ENCODE results near the gene RNF220.

RNF220 gene

DNA sequence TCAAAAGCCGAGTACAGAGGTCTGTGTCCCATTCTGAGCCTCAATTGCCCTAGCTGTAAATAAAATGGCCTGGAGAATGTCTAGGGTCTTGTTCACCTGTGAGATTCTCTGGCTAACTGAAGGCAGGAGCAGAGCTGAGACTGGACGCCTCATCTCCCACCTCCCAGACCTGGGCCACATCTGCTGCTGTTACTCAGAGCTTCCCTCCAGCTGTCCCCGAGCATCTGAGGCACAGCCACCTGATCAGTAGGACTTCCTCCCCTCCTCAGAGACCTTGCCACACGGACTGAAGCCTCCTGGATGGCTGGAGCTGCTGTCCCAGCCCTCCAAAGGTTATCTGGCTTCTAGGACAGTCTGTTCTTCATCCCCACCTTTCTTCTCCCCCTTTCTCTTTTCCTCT, 206.8 kb downstream of the RNF220 start:
- no peak overlapping the region for H3K4me3 ChIP-seq (replicated peaks in 1 of 2; ENCODE audit: low read depth in 2 of 2, low read length in 2 of 2)
- TF ChIP-seq, protein P1, sequence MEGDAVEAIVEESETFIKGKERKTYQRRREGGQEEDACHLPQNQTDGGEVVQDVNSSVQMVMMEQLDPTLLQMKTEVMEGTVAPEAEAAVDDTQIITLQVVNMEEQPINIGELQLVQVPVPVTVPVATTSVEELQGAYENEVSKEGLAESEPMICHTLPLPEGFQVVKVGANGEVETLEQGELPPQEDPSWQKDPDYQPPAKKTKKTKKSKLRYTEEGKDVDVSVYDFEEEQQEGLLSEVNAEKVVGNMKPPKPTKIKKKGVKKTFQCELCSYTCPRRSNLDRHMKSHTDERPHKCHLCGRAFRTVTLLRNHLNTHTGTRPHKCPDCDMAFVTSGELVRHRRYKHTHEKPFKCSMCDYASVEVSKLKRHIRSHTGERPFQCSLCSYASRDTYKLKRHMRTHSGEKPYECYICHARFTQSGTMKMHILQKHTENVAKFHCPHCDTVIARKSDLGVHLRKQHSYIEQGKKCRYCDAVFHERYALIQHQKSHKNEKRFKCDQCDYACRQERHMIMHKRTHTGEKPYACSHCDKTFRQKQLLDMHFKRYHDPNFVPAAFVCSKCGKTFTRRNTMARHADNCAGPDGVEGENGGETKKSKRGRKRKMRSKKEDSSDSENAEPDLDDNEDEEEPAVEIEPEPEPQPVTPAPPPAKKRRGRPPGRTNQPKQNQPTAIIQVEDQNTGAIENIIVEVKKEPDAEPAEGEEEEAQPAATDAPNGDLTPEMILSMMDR (IDR thresholded peaks at IDR 0.05; ENCODE audit: low read depth, low read length), result no peak
- DNase-seq (ENCODE audit: low read depth in 2 of 2), result no peak

DNA sequence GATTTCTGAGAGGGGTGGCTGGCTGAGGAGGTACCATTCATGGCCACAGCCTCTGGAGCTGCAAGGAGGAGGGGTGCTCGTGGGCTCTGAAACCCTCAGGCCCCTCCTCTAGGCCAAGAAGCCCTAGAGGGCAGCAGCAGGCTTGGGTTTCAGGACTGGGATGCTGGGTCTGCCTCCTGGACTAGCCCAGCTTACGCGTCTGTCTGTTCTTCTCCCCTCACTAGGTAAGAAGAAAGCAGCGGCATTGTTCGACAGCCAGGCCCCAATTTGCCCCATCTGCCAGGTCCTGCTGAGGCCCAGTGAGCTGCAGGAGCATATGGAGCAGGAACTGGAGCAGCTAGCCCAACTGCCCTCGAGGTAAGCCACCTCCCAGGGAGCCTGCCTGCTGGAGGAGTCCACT, 208.9 kb downstream of the RNF220 start:
- TF ChIP-seq, protein P1 (IDR thresholded peaks at IDR 0.05; ENCODE audit: low read depth, low read length), result no peak
- no peak for DNase-seq (ENCODE audit: low read depth in 2 of 2)

DNA sequence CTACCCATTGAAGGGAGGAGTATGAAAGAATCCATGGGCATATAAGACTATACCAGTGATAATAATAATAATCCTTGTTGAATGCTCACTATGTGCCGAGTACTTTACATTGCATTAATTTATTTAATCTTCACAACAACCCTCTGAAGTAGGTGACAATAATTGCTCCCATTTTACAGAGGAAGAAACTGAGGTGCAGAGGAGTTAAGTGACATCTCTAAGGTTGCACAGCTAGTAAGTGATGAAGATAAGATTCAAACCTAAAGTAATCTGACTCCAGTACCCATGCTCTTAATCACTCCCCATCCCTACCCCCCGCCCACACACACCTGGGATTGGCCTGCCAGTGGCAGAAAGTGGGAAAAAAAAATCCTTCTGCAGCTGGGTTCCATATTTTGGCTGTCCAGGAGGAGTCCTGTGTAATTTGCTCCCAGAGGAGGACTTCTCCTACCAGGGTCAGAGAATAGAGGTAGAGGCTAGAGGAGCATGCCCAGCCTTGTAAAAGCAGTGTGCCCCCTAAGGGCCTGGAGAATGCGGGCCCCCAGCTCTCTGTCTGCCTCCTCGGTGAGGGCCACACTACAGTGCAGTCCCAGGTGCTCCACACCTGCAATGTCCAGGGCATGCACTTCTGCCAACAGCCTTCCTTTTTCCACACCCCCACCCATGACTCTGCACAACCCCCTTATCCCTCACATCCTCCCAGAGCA, 211.4 kb downstream of the RNF220 start:
- peak overlapping the region in 1 of 2 donors; percentile 22 for H3K4me3 ChIP-seq (replicated peaks in 1 of 2; ENCODE audit: low read depth in 2 of 2, low read length in 2 of 2)
- no peak for DNase-seq (ENCODE audit: low read depth in 2 of 2)
- TF ChIP-seq, protein P1 (IDR thresholded peaks at IDR 0.05; ENCODE audit: low read depth, low read length), result no peak

More for the DNA sequence above, 208.9 kb downstream of the RNF220 start:
- H3K4me3 ChIP-seq (replicated peaks in 1 of 2; ENCODE audit: low read depth in 2 of 2, low read length in 2 of 2), result no peak overlapping the region

DNA sequence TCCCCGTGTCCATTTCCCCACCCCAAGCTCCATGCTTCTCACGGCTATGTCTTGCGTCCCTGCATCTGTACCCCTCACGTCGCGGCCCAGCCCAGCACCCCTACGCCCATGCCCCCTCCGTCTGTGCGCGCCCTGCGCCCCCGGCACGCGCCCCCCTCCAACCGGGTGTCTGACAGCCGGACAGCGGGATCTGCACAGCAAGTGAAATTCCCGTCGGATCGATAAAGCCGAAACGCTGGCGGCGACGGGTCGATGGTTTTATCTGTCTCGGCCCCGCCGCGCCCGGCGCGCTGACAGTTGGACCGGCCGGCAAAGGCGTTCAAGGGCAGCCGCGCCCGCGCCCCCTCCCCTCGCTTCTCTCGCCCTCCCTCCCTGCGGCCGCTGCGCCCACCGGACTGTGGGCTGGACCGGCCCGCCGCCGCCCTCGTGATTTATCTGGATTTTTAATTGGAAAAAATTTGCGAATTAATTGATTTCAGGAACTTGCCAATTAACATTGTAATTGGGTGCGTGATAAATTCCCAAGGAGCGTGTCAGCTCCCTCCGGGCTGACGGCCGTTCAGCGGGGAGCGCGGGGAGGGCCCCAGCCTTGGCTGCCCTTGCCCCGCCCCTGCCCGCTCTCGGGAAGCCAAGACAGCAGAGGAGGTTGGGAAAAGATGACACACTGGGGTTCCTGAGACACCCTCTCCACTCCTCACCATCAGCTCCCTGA, 212.1 kb downstream of the RNF220 start:
- TF ChIP-seq, protein P1 (IDR thresholded peaks at IDR 0.05; ENCODE audit: low read depth, low read length), result no peak
- H3K4me3 ChIP-seq (replicated peaks in 1 of 2; ENCODE audit: low read depth in 2 of 2, low read length in 2 of 2), result peak overlapping the region; percentile 22 to 41
- DNase-seq (ENCODE audit: low read depth in 2 of 2), result peak; percentile 8 to 18

DNA sequence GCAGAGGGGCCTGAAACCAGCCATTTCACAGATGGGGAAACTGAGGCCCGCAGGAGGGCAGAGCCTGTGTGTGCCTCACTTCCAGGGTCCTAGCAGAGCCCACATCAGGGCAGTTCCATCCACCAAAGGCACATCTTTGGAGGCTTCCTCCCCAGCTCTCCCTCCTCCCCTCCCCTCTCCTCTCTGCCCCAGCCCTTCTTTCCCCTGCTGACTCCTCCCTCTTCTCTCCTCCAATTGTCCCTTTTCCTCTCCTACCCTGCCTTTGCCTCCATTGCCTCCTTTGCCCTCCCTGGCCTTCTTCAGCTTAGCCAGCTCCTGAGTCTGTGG, 212.6 kb downstream of the RNF220 start:
- TF ChIP-seq, protein P1 (IDR thresholded peaks at IDR 0.05; ENCODE audit: low read depth, low read length), result no peak
- H3K4me3 ChIP-seq (replicated peaks in 1 of 2; ENCODE audit: low read depth in 2 of 2, low read length in 2 of 2), result peak overlapping the region; percentile 22 to 41
- no peak for DNase-seq (ENCODE audit: low read depth in 2 of 2)

DNA sequence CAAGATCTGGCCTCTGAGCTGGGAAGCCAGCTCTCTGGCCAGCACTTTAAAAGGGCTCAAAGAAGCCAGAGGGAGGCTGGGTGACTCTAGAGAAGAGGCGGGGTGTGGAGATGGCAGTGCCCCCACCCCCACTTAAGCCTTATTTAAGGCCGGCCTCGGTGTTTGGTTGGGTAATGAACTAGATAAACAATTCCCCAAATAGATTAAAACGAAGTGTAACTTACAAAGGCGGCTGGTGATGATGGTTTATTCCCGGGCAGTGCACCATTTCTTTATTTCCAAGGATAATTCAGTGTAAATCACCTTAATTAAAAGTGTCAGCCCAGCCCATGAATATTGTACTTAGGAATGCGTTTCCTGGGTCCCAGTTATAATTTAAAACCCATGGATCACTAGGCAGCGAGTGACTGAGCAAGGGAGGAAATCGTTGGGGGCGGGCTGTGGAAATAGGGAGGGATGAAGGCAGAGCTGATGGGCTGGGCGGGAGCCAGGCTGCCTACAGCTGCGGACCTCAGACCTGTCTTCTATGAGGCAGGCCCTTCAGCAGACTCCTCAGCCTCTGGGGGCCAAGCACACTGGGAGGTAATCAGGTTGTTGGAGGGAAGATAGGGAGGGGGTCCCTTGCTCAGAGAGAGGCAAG, 214.3 kb downstream of the RNF220 start:
- DNase-seq (ENCODE audit: low read depth in 2 of 2), result peak in 1 of 2 donors; percentile 25
- no peak overlapping the region for H3K4me3 ChIP-seq (replicated peaks in 1 of 2; ENCODE audit: low read depth in 2 of 2, low read length in 2 of 2)
- TF ChIP-seq, protein P1 (IDR thresholded peaks at IDR 0.05; ENCODE audit: low read depth, low read length), result no peak

All from cardiac fibroblast (primary cell).